Stimulated activated CD4-positive, alpha-beta T cell treated with anti-CD3 and anti-CD28 coated beads, Interleukin-2, amount 100 ng/mL, for 4 hours (primary cell): Measurements from ENCODE around the gene TMPRSS13.
"Not testable (repeated sequence)": the region's sequence is repeated elsewhere in the genome, so short reads cannot be mapped to it uniquely, and the experiment has no call there.

Source experiments
- DNase-seq: peaks from one replicate; pipeline ENCODE4 v3.0.0-alpha.2; 2020; ENCODE audit warnings: low read depth

The TMPRSS13 gene

DNA sequence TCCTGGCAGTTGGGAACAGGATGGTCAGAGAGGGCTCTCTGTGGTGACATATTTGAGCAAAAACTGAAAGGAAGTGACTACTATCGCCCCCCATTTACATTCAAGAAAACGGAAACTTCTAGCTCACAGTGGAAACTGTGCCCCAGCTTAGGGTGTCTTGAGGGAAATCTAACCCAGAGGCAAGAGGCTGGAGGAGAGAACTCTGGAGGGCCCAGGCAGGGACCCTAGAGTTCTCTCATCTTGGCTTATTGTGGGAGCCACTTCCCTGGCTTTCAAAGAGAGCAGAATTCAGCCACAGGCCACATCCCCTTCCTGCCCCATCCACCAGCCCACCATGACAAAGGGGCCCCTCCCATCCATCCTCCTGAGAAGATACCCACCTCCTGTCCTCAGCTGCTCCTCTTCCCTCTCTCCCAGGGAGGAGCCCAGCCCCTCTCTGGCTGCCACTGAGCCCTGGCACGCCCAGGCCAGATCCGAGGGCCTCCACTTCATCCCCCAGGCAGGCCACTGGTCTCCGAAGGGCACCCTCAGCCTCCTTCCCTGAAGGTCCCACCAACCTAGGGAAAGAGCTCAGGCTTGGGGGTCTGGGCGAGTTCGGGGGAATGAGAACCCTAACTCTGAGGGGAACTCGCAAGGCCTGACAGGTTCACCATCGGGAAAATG is 1.6 kb upstream of the TMPRSS13 start:
- DNase-seq, result peak; percentile 21

DNA sequence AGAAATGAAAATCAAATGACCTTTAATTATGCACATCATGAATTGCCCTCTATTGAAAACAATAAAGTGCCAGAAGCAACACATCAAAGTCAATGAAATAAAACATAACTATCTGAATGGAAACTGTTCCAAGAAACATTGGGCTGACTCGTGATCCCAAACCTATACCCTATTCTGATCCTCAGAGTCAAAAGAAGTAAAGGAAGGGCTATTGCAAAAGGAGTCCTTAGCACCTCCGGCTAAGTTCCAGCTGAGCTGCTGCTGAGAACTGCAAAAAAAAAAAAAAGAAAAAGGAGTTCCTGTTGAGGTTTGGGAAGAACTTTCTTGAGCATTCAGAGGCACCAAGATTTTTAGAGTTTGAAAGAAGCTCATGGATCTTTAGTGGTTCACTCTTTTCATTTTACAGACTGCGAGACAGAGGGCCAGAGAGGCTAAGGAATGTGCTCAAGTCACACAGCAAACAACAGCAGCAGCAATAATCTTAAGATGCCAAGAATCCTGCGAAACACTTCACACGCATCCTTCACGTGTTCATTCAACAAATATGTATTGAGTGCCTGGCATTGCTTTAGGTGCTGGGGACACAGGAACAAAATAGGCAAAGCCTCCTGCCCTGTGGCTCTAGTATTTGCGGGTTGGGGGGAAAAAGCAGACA is 841 bp upstream of the TMPRSS13 start:
- DNase-seq, result no peak

DNA sequence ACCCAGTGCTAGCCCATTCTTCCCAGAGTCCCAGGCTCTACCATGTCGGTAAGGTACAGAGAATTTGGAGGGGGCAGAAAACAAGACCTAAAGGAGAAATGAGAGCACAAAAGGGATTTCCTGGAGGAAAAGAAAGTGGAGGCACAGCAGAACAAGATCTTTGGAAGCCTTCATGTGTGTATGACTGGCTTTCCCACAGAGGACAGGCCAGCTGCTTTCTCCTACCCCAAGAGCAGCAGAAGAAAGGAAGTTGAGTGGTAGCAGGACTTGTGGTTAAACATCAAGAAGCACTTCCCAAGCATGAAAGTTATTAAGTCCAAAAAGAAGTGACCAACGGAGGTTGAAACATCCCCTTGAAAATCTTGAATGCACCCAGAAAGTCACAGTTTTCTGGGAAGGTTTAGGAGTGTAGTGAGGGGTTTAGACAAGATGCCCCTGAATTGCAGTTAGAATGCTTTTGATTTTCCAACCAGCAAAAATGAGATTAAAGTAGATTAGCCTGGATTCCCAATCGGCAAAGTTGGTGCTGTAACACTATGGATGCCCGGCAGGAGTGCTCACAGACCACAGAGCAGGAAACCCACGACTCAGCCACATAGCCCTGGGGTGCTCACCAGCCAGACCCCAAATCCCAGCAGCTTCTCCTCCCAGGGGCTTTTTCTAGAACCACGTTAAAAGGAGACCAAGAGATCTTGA is 608 bp downstream of the TMPRSS13 start:
- no peak for DNase-seq

DNA sequence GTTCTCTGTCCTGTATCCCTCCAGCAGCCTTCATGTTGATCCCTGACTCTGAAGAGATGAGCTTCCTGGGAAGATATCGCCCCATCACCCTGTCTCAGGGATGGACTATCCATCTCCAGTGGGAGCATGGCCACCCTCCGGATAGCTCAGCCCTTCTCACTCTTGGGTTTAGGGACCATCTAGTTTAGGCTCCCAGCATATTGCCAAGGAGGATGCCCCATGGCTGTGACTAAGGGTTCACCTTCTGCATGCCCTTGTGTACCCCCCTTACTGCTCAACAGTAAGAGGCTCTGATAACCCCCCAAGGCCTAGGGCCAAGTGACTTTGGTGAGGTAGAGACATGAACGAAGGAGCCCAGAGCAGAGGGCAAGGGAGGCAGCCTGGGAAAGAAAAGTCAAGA is 1.3 kb downstream of the TMPRSS13 start:
- DNase-seq, result no peak

DNA sequence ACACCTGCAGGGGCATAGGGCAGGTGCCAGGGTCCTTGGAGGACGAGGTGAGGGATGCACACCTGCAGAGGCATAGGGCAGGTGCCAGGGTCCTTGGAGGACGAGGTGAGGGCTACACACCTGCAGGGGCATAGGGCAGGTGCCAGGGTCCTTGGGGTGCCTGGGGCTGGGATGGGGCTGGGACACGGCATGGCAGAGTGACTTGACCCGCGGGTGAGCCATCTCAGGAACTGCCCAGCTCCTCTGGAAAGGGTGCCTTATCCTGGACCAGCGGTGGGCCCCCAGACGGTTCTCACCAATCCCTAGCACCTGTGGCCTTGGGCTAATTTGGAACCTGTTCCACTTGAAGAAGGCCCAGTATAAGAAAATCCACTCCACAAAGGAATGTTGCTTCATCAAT is 3.0 kb downstream of the TMPRSS13 start:
- DNase-seq, result not testable (repeated sequence)

DNA sequence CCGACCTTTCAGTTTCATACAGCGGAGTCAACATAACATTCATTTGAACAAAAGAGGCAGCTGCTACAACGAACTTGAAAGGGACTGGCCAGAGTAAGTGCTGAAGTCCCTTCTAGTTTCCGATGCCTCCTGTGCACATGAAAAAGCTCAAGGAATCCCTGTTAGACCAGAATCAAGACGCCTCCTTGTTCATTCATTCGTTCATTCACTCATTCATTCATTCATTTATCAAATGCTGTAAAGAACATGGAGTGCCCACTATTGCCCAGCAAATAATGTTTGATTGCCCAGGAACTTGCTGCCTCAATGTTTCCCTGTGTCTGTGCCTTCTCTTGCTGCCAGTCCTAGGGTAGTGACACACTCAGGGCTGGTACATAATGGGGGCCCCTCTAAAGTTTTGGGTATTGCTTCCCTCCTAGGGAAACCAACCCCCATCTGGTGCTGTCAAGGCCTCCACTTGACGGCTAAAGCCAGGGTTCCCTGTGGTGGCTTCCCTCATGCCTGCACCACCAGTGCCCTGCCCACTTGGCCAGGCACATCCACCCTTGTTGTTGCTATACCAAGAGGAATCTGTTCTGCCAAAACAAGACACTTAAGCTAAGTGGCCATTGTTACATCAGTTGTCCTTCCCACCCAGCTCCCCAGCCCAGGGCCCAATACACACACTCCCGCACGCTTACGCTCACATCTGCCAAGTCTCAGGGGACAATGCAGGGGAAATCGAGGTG is 3.8 kb downstream of the TMPRSS13 start:
- no peak for DNase-seq

DNA sequence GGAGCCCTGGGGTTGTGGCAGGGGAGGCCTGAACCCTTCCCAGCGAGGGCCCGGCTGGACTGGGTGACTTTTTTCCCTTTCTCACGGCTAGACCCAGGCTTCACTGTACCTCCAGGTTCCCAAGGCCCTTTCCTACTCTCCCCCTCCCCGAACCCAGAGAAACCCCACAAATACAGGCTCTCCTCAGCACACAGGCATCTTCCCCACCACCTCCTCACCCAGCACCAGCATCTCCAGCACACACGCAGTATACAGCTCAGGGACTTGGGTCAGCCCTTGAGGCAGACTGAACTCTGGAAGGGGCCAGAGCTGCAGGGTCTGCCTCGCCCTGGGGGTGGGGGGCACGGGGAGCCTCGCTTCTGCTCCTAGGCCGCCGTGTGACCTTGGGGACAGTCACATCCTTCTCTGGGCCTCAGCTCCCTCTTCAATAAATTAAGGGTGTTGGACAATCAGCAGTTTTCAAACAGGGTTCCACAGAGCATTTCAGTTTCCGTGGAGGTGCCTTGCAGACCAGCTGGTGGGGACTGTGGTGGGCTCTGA is 4.5 kb downstream of the TMPRSS13 start:
- DNase-seq, result no peak

DNA sequence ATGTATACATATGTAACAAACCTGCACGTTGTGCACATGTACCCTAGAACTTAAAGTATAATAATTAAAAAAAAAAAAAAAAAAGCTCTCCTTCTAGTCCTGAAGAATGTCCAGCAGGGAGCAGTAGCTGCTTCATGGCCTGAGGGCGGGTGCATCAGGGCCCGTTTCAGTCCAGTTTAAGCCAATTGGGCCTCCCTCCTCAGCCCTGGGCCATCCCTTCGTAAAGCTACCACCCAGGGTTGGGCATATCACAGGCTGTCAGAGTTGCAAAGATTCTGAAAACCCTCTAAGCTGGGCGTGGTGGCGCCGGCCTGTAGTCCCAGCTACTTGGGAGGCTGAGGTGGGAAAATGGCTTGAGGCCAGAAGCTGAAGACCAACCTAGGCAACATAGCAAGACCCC is 5.4 kb downstream of the TMPRSS13 start:
- DNase-seq, result no peak

DNA sequence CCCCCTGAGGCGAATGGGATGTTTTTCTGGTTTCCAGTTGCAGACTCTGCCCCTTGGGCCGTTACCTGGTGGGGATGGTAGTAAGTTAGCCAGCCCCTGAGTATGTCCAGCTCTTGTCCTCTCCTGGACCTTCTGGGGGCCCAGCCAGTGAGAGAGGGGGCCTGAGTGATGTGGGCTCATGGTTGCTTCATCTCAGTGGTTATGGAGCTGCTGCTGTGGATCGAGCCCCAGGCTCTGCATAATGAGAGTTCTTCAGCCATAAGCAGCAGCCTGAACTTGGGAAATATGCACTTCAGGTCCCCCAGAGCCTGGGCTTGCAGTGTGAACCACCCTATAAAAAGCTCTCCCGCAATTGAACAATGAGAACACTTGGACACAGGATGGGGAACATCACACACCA is 5.9 kb downstream of the TMPRSS13 start:
- no peak for DNase-seq

- DNase-seq, result no peak
Observed at GRCh38 chr11:117921893-117922292, 7.3 kb downstream of the TMPRSS13 start.

GRCh38 chr11:117921456-117921855 is 7.7 kb downstream of the TMPRSS13 start:
- no peak for DNase-seq

- no peak for DNase-seq
Observed at GRCh38 chr11:117919781-117920221, 9.4 kb downstream of the TMPRSS13 start.

DNA sequence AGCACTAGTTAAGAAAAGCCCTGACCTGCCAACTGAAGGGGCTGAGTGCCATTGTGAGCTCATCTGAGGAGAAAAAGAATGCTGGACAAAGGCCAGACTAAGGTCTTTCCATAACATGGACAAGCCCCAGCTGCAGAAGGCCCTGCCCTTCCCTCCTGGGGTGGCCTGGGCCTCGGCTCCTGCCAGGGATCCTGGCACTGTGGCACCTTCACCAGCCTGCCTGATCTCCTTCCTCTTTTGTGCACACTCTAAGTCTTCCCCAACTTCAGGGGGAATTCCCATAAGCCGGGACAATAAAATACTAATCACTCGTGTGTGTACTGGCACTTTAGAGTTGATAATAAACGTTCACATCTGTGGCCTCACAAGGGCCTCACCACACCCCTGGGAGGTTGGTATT is 9.9 kb downstream of the TMPRSS13 start:
- DNase-seq, result no peak

DNA sequence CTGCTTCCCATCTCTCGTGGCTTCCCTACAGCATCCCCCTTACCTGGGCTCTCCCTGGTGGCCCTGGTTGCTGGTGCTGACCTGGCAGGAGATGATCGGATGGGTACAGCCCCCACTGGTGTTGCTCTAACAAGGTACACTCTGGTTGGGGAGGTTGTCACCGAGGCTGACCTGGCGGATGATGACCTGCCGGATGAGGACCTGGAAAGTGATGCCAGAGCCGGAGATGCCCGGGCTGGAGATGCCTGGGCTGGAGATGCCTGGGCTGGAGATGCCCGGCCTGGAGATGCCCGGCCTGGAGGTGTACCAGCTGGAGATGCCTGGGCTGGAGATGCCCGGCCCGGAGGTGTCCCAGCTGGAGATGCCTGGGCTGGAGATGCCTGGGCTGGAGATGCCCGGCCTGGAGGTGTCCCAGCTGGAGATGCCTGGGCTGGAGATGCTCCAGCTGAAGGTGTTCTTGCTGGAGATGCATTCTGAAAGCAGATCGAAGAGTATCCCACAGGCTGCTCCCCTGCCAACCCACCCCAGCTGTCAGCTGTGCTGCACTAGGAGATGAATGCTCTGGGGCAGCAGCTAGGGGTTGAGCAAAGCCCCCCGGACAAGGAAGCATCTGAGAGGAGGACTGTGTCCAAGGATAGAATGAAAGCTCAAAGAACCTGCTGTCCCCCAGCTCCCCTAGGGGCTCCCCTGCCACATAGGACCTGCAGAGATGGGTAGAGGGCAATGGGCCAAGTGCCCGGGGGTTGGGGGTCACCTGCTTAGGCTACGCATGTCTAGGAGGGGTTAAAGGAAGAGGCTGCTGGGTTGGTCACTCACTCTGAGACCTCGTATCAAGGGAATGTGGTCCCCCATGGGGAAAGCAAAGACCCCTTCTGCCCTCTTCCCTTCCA is 10.6 kb downstream of the TMPRSS13 start:
- DNase-seq, result no peak

GRCh38 chr11:117917591-117918151 is 11.5 kb downstream of the TMPRSS13 start:
- DNase-seq, result no peak

DNA sequence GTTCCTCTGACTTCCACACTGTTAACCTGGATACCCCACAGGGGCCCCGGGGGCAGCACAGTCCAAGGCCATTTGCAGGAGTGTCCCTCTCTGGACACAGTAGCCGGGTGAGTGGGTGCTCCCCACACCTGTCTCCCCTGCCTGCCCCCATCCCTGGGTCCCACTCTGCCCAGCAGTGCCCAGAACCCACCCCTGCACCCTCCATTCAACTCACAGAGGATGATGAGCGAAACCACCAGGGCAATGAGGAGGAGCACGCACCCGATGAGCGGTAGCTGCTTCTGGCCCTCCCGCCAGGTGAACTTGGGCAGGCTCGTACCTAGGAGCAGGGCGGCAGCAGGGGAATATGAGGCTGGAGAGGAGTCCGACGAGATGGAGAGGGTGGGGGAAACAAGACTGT is 12.2 kb downstream of the TMPRSS13 start:
- no peak for DNase-seq

DNA sequence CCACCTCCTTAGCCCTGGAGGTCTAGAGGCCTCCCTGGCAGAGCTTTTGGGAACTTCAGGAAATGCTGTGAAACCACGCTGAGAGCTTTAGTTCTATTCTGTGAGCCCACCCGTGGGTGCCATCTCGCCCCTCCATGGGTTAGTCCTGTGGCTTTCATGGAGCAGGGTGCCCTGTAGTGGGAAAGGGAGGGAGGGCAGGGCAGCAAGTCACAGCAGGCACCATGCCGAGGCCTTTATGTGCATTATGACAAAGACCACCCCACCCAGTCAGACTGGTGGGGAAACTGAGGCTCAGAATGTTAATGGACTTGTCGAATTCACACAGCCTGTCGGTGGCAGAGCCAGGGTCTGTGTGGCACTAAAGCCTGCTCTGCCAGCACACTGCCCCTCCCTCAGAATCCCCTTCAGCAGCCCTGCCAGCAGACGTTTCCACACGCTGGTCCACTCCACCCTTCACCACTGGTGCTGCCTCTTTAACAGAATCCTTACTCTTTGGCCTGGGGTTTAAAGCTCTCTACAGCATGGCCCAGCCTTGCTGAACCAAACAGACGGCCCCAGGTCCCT is 13.4 kb downstream of the TMPRSS13 start:
- DNase-seq, result no peak

DNA sequence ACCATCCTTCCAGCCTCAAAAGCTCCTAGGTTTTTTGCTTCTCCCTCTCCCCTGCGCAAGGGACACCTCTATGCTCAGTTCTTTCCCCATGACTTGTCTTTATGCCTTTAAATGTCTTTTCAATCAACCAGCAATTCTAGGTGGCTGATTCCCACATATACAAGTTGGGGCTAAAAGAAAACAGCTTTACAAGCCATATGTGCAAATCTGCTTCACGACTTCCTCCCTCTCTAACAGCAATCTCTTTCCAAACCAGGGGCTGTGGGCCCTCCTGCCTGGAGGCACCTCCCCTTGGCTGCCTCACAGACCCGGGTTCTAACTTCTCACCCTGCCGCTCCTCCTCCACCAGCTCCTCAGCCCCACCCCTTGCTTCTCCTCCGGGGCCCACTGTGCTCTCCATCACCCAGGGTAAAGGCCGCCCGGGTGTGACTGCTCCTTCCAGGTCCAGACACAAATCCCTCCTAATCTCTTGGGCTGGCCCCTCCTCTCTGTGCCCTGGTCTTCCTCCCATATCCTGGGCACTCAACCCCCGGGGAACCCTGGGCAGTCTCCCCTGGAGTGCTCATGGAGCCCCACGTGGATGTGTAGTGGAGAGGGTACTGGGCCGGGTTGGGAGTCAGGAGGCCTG is 14.1 kb downstream of the TMPRSS13 start:
- DNase-seq, result no peak

DNA sequence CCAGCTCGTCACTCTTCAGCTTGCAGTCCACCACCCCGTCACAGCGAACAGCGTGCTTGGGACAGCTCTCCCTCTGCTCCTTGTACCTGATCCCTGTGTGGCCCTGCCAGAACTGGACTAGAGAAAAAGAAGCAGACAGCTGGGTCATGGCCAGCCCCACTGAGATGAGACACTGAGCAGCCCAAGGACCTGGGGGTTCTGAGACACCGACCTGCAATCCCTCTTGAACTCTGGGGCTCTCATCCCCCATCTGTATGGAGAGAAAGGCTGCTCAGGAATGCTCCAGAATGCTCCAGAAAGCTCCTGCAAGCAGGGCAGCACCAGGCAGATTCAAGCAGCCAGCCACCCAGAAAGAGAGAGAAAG is 14.8 kb downstream of the TMPRSS13 start:
- DNase-seq, result no peak

- no peak for DNase-seq
Observed at GRCh38 chr11:117913736-117914397, 15.3 kb downstream of the TMPRSS13 start.
